Ovary (tissue), 9 donors: Measurements from ENCODE around the gene ADI1. TPM values are rescaled to one million over a fixed set of nuclear protein-coding genes. Genes with fewer than 3 reads are reported as not detected.
A peak's percentile ranks its signal among the peaks of the same experiment; 100 is the strongest.

Source experiments
- DNase-seq, 5 donors: peaks; one replicate each; pipeline ENCODE4 v3.0.0-alpha.2; 2019 to 2020
- H3K27ac ChIP-seq, 2 donors: fragments of 200-600 bp; one replicate each; pipeline versions ENCODE4 v1.5.1 to v1.8.0; 2019 to 2022
- H3K27me3 ChIP-seq: fragments of 200-600 bp; one replicate; pipeline ENCODE4 v1.8.0; 2022
- H3K36me3 ChIP-seq: fragments of 200-600 bp; sonication (generic); one replicate; pipeline ENCODE4 v1.5.1; 2019
- H3K4me1 ChIP-seq: one replicate; pipeline ENCODE4 v1.8.1; 2013; ENCODE audit warnings: mild to moderate bottlenecking, moderate library complexity; ENCODE audit not compliant: insufficient read depth
- H3K4me3 ChIP-seq: fragments of 200-600 bp; sonication (generic); one replicate; pipeline ENCODE4 v1.5.1; 2017
- H3K9me3 ChIP-seq, 2 donors: fragments of 200-600 bp in 1 of 2; sonication (generic) in 1 of 2; one replicate each; pipeline versions ENCODE4 v1.5.1 to v1.8.1; 2013 to 2019; ENCODE audit warnings: mild to moderate bottlenecking in 1 of 2, moderate library complexity in 1 of 2
- CTCF ChIP-seq, 3 donors: fragments of 450-650 bp in 2 of 3; fragments of 200-600 bp in 1 of 3; IDR thresholded peaks; one replicate each; pipeline versions ENCODE4 v1.5.1 to v1.8.0; 2016 to 2022; ENCODE audit warnings: antibody characterized with exemption in 3 of 3, mild to moderate bottlenecking in 1 of 3
- EP300 ChIP-seq: sonication (generic); formaldehyde crosslinking; IDR thresholded peaks from one replicate; pipeline ENCODE4 v1.6.1; 2017; ENCODE audit warnings: antibody characterized with exemption
- POLR2A ChIP-seq: fragments of 450-650 bp; IDR thresholded peaks from one replicate; pipeline ENCODE4 v1.6.1; 2017; ENCODE audit warnings: antibody characterized with exemption, mild to moderate bottlenecking, moderate library complexity
- WGBS, 3 donors: extraction: QIAGEN DNeasy Blood & Tissue Kit in 1 of 3; methylation state at CpG; one replicate each; pipeline versions ENCODE4 v1.1.5 to v1.1.7; 2013 to 2017; 5-methylcytosine and 5-hydroxymethylcytosine counted together
- intact Hi-C, 4 donors: fragments of 100-400 bp; cut with DNase I; formaldehyde crosslinking; loops; one replicate each; pipeline versions ENCODE4 v1.11.0 to v1.15.1; 2022 to 2023
- polyA plus RNA-seq, 2 donors: library from polyadenylated mRNA; stranded (reverse); fragments of 200-250 nt in 1 of 2; fragments of 350-450 nt in 1 of 2; fragmentation: Illumina TruSeq in 1 of 2; extraction: RNeasy Lipid Tissue Mini Kit (QIAGEN cat#74804) in 1 of 2; gene quantifications; one replicate each; pipeline ENCODE4 v1.2.3, GENCODE V29; 2013 to 2014
- total RNA-seq, 7 donors: library from RNA; depleted of rRNA in 2 of 7; stranded (reverse); fragments of >200 nt in 2 of 7; fragmentation: NEBNext Ultra II Directional in 3 of 7; extraction: Animal tissue kit (Norgen Biotek cat#: 25700) in 3 of 7; gene quantifications; one replicate each; pipeline versions ENCODE4 v1.1.0 to v1.2.4, GENCODE V29; 2016 to 2023
- donor health status: DM: no; HTN: no; CAD: no; lungs with moderate emphysema.
- donor health status: DM: no; HTN: no; CAD: no.
- donor health status: Bipolar disorder and iron deficiency.
- donor health status: DM: yes; HTN: yes; CAD: no.
- donor health status: DM: no; HTN: no; CAD: no.
- donor health status: DM: yes; HTN: yes; CAD: no.

ADI1 gene
- total and polyA plus RNA-seq, 9 donors = 35.9 to 77.2 (median 51.9) TPM

GRCh38 chr2:3527886-3528785, 8.8 kb upstream of the ADI1 start:
- Histone ChIP-seq H3K4me1 (peaks cover 8% of the 10 kb centered on the region), H3K27ac (no peak overlapping the region), H3K4me3 (no peak overlapping the region), H3K9me3 (no peaks in the 10 kb centered on the region), H3K36me3 (no peaks in the 10 kb centered on the region), H3K27me3 (no peaks in the 10 kb centered on the region)
- intact Hi-C loops = no loop called here
- 85 to 92% (median 88%) methylated on average over 35 to 40 of the region's 40 CpGs for WGBS, 3 donors
- no peak for TF ChIP-seq EP300
- no peak for TF ChIP-seq CTCF (IDR thresholded peaks at IDR 0.05)
- TF ChIP-seq POLR2A = no peak
- DNase-seq = no peak

GRCh38 chr2:3526871-3527270, 7.5 kb upstream of the ADI1 start:
- peaks cover 8% of the 10 kb centered on the region for H3K4me1 ChIP-seq
- H3K27ac ChIP-seq = no peak overlapping the region
- H3K27me3 ChIP-seq = no peaks in the 10 kb centered on the region
- intact Hi-C loops = no loop called here
- no peak for TF ChIP-seq EP300
- no peak for TF ChIP-seq POLR2A
- TF ChIP-seq CTCF (IDR thresholded peaks at IDR 0.05) = no peak
- no peaks in the 10 kb centered on the region for H3K36me3 ChIP-seq
- no peaks in the 10 kb centered on the region for H3K9me3 ChIP-seq
- DNase-seq = no peak
- WGBS, 3 donors = 82 to 85% (median 84%) methylated on average over 22 of the region's 22 CpGs
- no peak overlapping the region for H3K4me3 ChIP-seq

GRCh38 chr2:3523551-3524041, 4.3 kb upstream of the ADI1 start:
- intact Hi-C loops = no loop called here
- Histone ChIP-seq H3K4me1 (peaks cover 13% of the 10 kb centered on the region), H3K36me3 (no peaks in the 10 kb centered on the region), H3K27ac (no peak overlapping the region), H3K9me3 (no peaks in the 10 kb centered on the region), H3K4me3 (no peak overlapping the region), H3K27me3 (no peaks in the 10 kb centered on the region)
- WGBS, 3 donors = 27 to 34% (median 30%) methylated on average over 4 of the region's 4 CpGs
- TF ChIP-seq EP300 = no peak
- no peak for TF ChIP-seq CTCF (IDR thresholded peaks at IDR 0.05)
- no peak for TF ChIP-seq POLR2A
- DNase-seq = no peak

- Histone ChIP-seq H3K27ac (peak overlapping the region in 1 of 2 donors; percentile 16), H3K4me3 (no peak overlapping the region), H3K36me3 (no peaks in the 10 kb centered on the region), H3K9me3 (no peaks in the 10 kb centered on the region), H3K27me3 (no peaks in the 10 kb centered on the region), H3K4me1 (peaks cover 13% of the 10 kb centered on the region)
- 26 to 27% (median 27%) methylated on average over 13 of the region's 13 CpGs for WGBS, 3 donors
- peak in 4 of 5 donors; percentile 42 to 66 (median 52) for DNase-seq
- intact Hi-C loops = no loop called here
- TF ChIP-seq EP300 (no peak), POLR2A (no peak), CTCF (IDR thresholded peaks at IDR 0.05) (no peak)
Observed at GRCh38 chr2:3522961-3523421, 3.7 kb upstream of the ADI1 start.
